ENCODE results near the gene GLTP.
"Not testable (repeated sequence)": the region's sequence is repeated elsewhere in the genome, so short reads cannot be mapped to it uniquely, and the experiment has no call there.

GLTP gene

GRCh38 chr12:109880043-109880931 is at the start of gene GLTP:
Gene GLTP (minus strand): TSS chr12:109880541. CDS start chr12:109880374, 167 bp downstream.
- DNase-seq (ENCODE audit: low read depth) = peak; percentile 71

GRCh38 chr12:109929326-109929725 is 49.0 kb upstream of the GLTP start:
- DNase-seq (ENCODE audit: low read depth) = not testable (repeated sequence)

- no peak for DNase-seq (ENCODE audit: low read depth)
Measured at GRCh38 chr12:109928058-109928656, 47.8 kb upstream of the GLTP start.

GRCh38 chr12:109927622-109928021 is 47.3 kb upstream of the GLTP start:
- DNase-seq (ENCODE audit: low read depth) = no peak

GRCh38 chr12:109926488-109927210 is 46.3 kb upstream of the GLTP start:
- no peak for DNase-seq (ENCODE audit: low read depth)

GRCh38 chr12:109926016-109926415 is 45.7 kb upstream of the GLTP start:
- no peak for DNase-seq (ENCODE audit: low read depth)

- no peak for DNase-seq (ENCODE audit: low read depth)
Measured at GRCh38 chr12:109925185-109925840, 45.0 kb upstream of the GLTP start.

- DNase-seq (ENCODE audit: low read depth) = no peak
Measured at GRCh38 chr12:109923481-109924245, 43.3 kb upstream of the GLTP start.

- no peak for DNase-seq (ENCODE audit: low read depth)
Measured at GRCh38 chr12:109923038-109923437, 42.7 kb upstream of the GLTP start.

- no peak for DNase-seq (ENCODE audit: low read depth)
Measured at GRCh38 chr12:109921982-109922381, 41.6 kb upstream of the GLTP start.

- no peak for DNase-seq (ENCODE audit: low read depth)
Measured at GRCh38 chr12:109920261-109920780, 40.0 kb upstream of the GLTP start.

- no peak for DNase-seq (ENCODE audit: low read depth)
Measured at GRCh38 chr12:109919456-109919855, 39.1 kb upstream of the GLTP start.

GRCh38 chr12:109916045-109916444 is 35.7 kb upstream of the GLTP start:
- DNase-seq (ENCODE audit: low read depth) = no peak

GRCh38 chr12:109915171-109916040 is 35.1 kb upstream of the GLTP start:
- no peak for DNase-seq (ENCODE audit: low read depth)

GRCh38 chr12:109914461-109914860 is 34.1 kb upstream of the GLTP start:
- no peak for DNase-seq (ENCODE audit: low read depth)

- no peak for DNase-seq (ENCODE audit: low read depth)
Measured at GRCh38 chr12:109912855-109913321, 32.5 kb upstream of the GLTP start.

GRCh38 chr12:109910969-109911348 is 30.6 kb upstream of the GLTP start:
- no peak for DNase-seq (ENCODE audit: low read depth)

GRCh38 chr12:109910254-109910968 is 30.1 kb upstream of the GLTP start:
- DNase-seq (ENCODE audit: low read depth) = no peak

- DNase-seq (ENCODE audit: low read depth) = no peak
Measured at GRCh38 chr12:109905301-109905700, 25.0 kb upstream of the GLTP start.
